Left ventricle myocardium inferior (tissue), 1 donor: ENCODE measurements around the gene TNS3. TPM values are rescaled to one million over a fixed set of nuclear protein-coding genes. Genes with fewer than 3 reads are reported as not detected.

Experiments
- DNase-seq: peaks from one replicate; pipeline ENCODE4 v3.0.0-alpha.2; 2020
- H3K27ac ChIP-seq: fragments of 200-600 bp; replicated peaks from 2 replicates; pipeline ENCODE4 v1.8.0; 2021
- H3K27me3 ChIP-seq: fragments of 200-600 bp; 2 replicates; pipeline ENCODE4 v1.8.0; 2021; ENCODE audit warnings: low read depth
- H3K36me3 ChIP-seq: fragments of 200-600 bp; 2 replicates; pipeline ENCODE4 v1.8.0; 2021
- H3K4me1 ChIP-seq: fragments of 200-600 bp; 2 replicates; pipeline ENCODE4 v1.8.0; 2021
- H3K4me3 ChIP-seq: fragments of 200-600 bp; 2 replicates; pipeline ENCODE4 v1.8.0; 2021; ENCODE audit warnings: mild to moderate bottlenecking, moderate library complexity
- H3K9me3 ChIP-seq: fragments of 200-600 bp; replicated peaks from 2 replicates; pipeline ENCODE4 v1.8.0; 2021
- intact Hi-C: fragments of 100-400 bp; cut with micrococcal nuclease; formaldehyde crosslinking; loops from one replicate; pipeline ENCODE4 v1.11.0; 2022
- total RNA-seq: library from RNA; stranded (reverse); fragmentation: NEBNext Ultra II Directional; extraction: Animal tissue kit (Norgen Biotek cat#: 25700); gene quantifications from one replicate; pipeline ENCODE4 v1.2.1, GENCODE V29; 2021
- TF ChIP-seq, protein P1 (sequence below): fragments of 200-600 bp; IDR thresholded peaks from 2 replicates; pipeline ENCODE4 v1.8.0; 2021; ENCODE audit warnings: antibody characterized with exemption, mild to moderate bottlenecking, borderline replicate concordance
- donor health status: DM: no; HTN: yes; CAD: no; lungs with severe emphysema.

Gene TNS3
- total RNA-seq, 1 donor from 2014 or later = 40.6 TPM

DNA sequence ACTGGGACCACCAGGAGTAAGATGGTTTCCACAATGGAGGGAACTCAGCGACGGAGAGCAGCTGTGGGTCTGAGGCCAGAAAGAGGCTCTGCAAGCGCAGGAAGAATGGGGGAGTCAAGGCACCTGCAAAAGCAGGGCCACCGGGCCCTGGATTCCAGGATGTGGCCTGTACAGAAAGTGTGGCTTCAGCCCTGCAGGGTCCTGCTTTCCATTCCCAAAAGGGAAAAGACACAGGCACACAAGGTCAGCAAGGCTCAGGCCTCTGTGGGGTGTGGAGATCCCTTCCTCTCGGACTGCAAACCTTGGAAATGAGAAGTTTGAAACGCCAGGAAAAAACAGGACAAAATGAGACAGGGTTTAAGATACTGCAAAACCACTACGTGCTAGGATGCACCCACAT is 232.5 kb downstream of the TNS3 start:
- TF ChIP-seq, protein P1, sequence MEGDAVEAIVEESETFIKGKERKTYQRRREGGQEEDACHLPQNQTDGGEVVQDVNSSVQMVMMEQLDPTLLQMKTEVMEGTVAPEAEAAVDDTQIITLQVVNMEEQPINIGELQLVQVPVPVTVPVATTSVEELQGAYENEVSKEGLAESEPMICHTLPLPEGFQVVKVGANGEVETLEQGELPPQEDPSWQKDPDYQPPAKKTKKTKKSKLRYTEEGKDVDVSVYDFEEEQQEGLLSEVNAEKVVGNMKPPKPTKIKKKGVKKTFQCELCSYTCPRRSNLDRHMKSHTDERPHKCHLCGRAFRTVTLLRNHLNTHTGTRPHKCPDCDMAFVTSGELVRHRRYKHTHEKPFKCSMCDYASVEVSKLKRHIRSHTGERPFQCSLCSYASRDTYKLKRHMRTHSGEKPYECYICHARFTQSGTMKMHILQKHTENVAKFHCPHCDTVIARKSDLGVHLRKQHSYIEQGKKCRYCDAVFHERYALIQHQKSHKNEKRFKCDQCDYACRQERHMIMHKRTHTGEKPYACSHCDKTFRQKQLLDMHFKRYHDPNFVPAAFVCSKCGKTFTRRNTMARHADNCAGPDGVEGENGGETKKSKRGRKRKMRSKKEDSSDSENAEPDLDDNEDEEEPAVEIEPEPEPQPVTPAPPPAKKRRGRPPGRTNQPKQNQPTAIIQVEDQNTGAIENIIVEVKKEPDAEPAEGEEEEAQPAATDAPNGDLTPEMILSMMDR = no peak
- Histone ChIP-seq H3K9me3 (no peaks in the 10 kb centered on the region), H3K36me3 (peaks cover 6% of the 10 kb centered on the region), H3K27ac (peak overlapping the region; percentile 16), H3K27me3 (no peaks in the 10 kb centered on the region), H3K4me1 (peaks cover 4% of the 10 kb centered on the region), H3K4me3 (no peak overlapping the region)
- no peak for DNase-seq
- intact Hi-C loops = no loop called here

DNA sequence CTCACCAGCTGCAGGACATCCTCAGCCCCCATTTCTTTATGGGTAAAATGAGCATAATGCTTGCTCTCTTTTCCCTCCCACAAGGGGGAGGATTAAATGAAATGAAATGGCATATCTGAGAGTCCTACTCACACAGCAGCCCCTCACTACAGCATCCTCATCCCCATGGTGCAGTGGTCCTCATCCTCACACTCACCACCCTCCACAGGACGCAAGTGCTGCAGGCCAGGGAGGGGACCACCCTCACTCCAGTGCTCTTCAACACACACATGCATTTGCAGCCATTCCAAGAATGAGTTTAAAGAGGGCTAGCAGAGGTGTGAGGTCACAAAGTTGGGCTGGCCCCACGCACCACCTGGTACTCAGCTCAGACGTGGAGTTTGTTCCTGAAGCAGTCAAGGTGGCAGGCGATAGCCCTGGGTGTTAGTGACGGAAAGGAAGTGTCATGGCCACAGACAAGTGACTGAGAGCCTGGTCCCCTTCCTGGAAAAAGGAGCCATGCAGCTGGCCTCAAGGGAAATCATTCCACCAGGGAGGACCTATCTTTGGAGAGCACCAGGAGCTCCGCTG is 234.0 kb downstream of the TNS3 start:
- peaks cover 7% of the 10 kb centered on the region for H3K4me1 ChIP-seq
- H3K36me3 ChIP-seq = peaks cover 11% of the 10 kb centered on the region
- no peak overlapping the region for H3K4me3 ChIP-seq
- no peaks in the 10 kb centered on the region for H3K27me3 ChIP-seq
- no peak overlapping the region for H3K27ac ChIP-seq
- no peaks in the 10 kb centered on the region for H3K9me3 ChIP-seq
- DNase-seq = no peak
- intact Hi-C loops = no loop called here
- TF ChIP-seq, protein P1 = no peak

DNA sequence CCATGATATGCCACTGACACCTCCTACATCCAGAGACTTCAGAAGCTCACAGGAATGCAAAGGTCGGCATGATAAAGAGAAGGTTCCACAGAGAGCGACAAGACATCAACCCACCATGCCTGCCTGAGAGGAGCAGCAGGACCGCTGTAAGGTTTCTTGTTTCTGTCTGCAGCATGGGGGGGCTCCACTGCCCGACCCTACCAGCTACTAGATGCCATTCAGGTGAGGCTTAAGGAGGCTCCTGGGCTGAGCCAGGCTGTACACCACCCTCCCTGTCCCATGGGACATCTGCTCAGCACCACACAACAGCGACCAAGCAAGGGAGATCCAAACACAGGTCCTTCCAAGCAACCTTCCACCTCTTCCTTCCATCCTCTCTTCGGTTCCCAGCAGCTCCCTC is 234.6 kb downstream of the TNS3 start:
- TF ChIP-seq, protein P1 = no peak
- Histone ChIP-seq H3K9me3 (no peaks in the 10 kb centered on the region), H3K36me3 (peaks cover 11% of the 10 kb centered on the region), H3K27me3 (no peaks in the 10 kb centered on the region), H3K27ac (no peak overlapping the region), H3K4me1 (peaks cover 12% of the 10 kb centered on the region), H3K4me3 (no peak overlapping the region)
- intact Hi-C loops = no loop called here
- DNase-seq = no peak

DNA sequence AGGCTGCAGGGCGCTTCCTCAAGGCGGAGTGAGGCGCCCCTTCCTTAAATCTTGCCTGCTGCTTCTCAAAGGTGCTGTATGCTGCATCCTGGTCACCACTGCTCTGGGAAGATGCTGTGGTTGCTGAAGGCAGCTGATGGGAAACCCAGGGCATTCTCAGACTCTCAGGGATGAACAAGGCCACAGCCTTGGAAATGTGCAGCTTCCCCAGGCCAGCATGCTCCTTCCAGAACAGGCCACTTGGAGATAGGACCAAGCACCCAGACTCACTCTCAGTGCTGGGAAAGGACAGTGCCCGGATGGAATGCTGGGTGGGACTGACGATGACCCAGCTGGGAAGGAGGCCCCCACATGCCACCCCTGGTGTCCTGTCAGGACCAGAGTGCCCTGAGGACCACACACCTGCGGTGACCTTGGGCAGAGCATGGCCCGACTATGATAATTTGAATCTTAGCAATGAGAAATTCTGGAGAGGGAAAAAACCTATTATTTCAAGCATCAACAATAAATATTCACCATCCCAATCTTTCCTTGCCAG is 235.5 kb downstream of the TNS3 start:
- TF ChIP-seq, protein P1 = no peak
- no peaks in the 10 kb centered on the region for H3K9me3 ChIP-seq
- intact Hi-C loops = no loop called here
- DNase-seq = no peak
- H3K27ac ChIP-seq = no peak overlapping the region
- peaks cover 11% of the 10 kb centered on the region for H3K36me3 ChIP-seq
- H3K4me1 ChIP-seq = peaks cover 18% of the 10 kb centered on the region
- H3K4me3 ChIP-seq = no peak overlapping the region
- no peaks in the 10 kb centered on the region for H3K27me3 ChIP-seq

DNA sequence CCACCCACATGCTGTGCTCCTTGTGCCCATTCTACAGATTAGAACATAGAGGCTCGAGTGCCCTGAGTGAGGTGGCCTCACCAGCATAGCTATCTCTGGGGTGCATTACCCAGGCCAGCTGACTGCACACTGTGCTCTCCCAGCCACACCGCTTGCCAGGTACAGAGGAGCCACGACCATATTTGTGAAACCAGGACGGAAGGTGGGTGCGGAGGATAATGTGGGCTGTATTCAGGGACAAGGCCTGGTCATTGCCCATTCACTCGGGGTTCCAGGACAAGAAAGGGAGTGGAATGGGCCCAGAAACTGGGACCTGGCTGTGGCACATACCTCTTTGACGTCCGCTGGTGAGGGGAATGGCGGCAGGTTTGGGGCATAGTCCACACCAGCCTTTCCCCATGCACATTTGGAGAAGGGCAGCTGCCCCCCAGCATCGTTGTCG is 236.0 kb downstream of the TNS3 start:
- no peak overlapping the region for H3K4me3 ChIP-seq
- no peaks in the 10 kb centered on the region for H3K27me3 ChIP-seq
- H3K27ac ChIP-seq = no peak overlapping the region
- no peak for DNase-seq
- TF ChIP-seq, protein P1 = no peak
- intact Hi-C loops = no loop called here
- H3K9me3 ChIP-seq = no peaks in the 10 kb centered on the region
- peaks cover 18% of the 10 kb centered on the region for H3K4me1 ChIP-seq
- H3K36me3 ChIP-seq = peaks cover 11% of the 10 kb centered on the region
